HG03354 (cell line): ENCODE results near the gene GLMN.
"Not testable (repeated sequence)": the region's sequence is repeated elsewhere in the genome, so short reads cannot be mapped to it uniquely, and the experiment has no call there.

Experiments
- ATAC-seq: cut with Tn5 transposase; IDR thresholded peaks from one replicate; pipeline ENCODE4 v1.9.1; 2021; ENCODE audit warnings: mild to moderate bottlenecking; ENCODE audit not compliant: unreplicated experiment, poor library complexity, severe bottlenecking

The GLMN gene

DNA sequence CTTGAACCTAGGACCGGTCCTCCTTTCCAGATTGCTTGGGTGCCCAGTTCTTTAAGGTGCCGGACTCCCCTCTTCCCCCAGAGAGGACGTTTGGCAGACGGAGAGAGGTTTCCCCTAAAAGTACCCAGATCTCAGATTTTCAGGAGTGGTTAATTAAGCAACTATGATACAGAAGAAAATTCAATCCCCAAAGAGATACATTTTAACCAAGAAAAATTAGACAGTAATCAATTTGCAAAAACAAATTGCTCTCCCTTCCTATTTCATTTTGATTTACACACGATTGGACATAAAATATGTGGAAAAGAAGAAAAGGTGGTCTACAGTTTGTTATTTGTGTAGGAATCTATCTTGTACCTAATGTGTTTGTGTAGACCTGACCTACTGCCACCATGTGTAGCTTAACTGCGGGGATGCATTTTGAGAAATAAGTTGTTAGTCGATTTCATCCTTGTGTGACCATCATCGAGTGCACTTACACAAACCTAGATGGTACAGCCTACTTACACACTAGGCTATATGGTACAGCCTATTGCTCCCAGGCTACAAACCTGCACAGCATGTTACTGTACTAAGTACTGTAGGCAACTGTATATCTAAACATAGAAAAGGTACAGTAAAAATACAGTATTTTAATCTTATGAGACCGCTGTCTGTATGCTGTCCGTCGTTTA is 827 bp upstream of the GLMN start:
- ATAC-seq: no peak

DNA sequence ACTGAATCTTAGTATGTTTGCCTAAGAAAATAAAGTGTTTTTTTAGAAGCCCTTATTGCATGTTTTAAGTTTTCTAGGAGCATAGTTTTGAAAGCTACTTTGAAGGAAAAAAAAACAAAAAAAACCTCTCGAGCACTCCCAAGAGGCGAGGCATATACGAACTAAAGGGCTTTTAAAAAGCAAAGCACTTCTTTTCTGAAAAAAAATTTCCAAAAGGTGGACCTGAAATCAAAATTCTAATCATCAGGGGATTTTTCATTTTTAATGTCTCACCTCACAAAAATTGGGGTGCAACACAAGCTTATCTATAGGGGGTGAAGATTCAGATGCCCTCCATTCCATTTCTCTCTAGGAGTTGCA is 594 bp downstream of the GLMN start:
- ATAC-seq: peak; percentile 1

DNA sequence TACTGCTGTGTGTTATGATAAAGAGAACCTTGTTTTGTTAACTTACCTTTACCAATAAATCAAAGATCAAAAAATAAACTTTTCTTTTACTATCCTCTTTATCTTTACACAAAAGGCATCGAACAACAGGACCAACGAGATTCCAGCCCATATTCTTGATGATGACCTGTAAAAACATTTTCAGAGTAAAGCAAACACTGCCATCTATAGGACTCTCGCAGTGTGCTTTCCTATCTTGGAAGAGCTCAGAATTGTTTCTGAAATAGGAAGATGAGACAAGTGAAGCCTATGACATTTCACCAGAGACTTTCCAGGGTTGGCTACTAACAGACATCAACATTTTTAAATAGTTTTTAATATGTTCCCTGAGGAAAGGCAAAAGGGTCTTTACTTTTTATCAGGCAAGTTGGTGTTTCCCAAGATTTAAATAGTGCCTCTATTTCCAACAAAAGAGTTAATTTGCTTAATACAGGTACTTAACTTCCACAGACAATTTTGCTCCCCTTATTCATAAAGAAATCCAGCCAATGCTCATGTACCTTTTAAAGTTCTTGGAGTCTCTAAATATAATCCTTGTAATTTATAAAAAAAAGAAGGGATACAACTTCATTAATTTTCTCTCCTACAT is 7.3 kb downstream of the GLMN start:
- ATAC-seq: peak; percentile 48

DNA sequence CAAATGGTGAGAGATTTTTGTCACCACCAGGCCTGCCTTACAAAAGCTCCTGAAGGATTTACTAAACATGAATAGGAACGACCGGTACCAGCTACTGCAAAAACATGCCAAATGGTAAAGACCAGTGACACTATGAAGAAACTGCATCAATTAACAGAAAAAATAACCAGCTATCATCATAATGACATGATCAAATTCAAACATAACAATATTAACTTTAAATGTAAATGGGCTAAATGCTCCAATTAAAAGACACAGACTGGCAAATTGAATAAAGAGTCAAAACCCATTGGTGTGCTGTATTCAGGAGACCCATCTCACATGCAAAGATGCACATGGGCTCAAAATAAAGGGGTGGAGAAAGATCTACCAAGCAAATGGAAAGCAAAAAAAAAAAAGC is 17.4 kb downstream of the GLMN start:
- not testable (repeated sequence) for ATAC-seq

DNA sequence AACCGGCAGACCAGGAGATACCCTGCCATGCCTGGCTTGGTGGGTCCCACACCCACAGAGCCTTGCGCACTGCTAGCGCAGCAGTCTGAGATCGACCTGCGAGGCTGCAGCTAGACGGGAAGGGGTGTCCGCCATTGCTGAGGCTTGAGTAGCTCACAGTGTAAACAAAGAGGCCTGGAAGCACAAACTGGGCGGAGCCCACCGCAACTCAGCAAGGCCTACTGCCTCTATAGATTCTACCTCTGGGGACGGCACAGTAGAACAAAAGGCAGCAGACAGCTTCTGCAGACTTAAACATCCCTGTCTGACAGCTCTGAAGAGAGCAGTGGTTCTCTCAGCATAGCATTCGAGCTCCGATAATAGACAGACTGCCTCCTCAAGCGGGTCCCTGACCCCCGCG is 19.0 kb downstream of the GLMN start:
- not testable (repeated sequence) for ATAC-seq

DNA sequence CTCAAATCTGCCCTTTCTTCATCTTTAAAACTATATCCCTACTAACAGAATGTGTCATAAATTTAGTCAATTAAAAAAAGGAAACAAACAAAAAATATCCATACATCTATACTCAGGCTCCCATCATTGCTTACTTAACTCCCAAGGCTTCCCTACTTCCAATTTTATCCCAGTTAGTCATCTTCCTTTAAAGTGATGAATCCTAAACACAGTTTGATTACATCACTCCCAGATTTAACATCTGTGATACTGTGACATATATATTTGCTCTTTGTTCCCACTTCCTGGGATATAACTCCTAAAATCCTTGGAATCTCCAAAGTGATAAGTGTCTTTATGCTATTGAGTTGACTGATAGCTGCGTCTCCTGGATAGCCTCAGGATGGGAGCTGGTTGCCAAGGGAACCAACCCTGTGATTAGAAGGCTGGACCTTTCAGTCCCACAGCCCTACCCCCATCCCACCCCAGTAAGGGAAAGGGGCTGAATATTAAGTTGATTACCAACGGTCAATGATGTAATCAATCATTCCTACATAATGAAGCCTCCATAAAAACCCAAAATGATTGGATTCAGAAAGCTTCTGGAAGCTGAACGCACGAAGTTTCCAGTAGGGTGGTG is 21.6 kb downstream of the GLMN start:
- ATAC-seq: no peak

DNA sequence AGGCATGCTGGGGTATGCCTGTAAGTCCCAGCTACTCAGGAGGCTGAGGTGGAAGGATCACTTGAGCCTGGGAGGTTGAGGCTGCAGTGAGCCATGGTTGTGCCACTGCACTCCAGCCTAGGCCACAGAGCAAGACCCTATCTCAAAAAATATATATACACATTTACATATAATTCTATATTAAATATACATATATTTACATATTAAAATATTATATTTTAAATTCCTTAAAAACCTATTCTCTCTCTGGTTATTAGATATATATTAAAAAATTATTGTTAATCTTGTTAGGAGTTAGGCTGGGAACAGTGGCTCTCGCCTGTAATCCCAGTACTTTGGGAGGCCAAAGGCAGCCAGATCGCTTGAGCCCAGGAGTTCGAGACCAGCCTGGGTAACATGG is 22.7 kb downstream of the GLMN start:
- no peak for ATAC-seq

DNA sequence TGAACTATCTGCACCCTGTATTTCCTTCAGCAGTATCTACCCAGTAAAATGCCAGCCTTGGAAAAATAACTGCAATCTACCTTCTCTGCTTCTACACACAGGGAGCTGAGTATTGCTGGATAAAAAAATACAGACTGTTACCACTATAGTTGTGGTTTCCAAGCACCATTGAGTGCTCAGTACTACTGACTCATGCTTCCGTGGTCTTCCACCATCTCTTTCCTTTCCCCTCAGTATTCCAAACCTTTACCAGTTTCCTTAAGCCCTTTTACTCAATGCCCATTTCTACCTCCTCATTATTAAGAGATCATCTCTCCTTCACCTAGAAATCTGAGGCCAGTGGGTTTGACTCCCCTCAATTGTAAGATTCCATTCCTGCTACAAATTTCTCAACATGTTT is 23.8 kb downstream of the GLMN start:
- no peak for ATAC-seq

DNA sequence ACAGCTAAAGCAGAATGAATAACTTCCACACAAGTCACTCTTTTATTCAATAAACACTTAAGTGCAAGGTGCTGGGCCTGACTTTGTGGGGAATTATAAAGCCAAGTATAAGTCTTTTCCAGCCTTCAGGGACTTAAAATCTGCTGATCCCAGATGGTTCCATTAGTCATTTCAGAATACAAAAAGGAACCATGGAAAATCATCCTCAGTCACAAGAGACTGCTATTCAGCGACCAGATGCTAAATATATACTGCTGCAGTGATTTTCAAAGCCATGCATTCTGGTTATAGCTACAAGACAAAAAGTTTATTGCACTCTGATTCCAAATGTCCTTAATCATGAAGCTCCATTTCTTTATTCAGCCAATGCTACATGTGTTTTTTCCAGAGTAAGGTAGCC is 25.7 kb downstream of the GLMN start:
- no peak for ATAC-seq

DNA sequence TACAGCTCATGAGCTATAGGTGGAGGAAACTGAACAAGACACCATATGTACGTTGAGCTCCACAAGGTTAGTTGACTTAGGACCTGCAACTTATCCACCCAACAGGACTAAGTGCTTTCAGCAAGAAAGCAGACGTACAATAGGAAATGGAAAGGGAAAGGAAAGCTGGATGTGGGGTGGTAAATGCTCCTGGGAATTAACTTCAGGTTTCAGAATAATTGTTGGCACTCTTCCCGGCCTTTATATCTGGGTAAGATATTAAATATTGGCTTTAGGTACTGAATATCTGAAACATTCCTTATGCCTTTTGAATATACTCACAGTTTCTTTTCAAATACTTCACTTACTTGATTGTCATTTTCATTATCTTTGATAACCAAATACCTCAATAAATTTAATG is 36.3 kb downstream of the GLMN start:
- ATAC-seq: no peak

DNA sequence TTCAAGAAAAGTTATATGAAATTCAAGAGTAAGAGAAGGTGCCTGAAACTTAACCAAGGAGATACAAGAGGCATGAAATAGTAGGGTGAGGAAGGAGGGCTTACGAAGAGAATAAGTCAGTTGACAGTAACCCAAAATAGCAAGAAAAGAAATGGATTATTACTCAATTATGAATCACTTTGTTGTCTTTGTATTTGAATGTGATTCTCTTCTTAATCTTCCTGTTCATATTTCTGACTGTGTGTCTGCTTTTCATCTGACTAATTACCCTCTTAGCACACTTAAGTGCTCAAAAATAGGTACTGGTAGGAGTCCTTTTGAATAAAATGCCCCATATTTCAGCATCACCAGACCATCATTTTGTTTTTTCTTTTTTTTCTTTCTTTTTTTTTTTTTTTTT is 39.4 kb downstream of the GLMN start:
- no peak for ATAC-seq

DNA sequence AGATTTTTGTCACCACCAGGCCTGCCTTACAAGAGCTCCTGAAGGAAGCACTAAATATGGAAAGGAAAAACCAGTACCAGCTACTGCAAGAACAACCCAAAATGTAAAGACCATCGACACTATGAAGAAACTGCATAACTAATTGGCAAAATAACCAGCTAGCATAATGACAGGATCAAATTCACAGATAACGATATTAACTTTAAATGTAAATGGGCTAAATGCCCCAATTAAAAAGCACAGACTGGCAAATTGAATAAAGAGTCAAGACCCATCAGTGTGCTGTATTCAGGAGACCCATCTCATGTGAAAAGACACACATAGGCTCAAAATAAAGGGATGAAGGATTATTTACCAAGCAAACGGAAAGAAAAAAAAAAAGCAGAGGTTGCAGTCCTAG is 44.1 kb downstream of the GLMN start:
- not testable (repeated sequence) for ATAC-seq

DNA sequence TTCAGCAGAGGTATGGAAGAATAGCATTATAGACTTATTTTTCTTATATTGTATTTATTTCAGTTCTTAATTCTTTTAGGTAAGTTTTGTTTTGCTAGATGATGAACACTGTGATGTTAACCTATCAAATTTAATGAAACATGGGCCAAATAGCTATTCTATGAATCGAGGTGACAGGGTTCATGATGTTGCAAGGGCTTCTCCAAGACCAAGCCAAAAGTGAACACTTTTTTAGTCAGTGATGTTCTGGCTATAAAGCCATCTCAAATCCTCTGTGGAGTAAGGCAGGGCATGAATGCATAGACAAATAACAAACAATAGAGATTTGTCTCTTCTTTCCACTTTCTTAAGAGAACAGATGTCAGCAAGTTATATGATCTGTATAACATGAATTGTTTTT is 54.4 kb downstream of the GLMN start:
- ATAC-seq: no peak

DNA sequence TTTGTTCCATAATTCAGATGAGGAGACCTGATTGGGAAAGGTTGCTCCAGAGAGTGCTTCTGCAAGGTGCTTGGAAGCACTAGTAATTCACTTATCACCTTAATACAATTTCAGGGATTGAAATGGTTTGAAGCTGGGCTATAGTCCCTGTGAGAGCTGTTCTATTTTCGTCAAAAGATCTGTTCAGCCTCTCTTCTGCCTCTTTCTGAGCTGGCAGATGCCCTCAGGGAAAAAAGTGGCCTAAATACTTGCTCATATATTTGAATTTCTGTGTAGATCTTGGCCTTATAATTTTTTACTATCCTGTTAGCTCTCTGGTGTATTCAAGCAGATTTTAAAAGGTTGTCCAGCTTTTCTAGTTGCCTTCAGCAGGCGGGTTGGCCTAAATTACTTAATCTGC is 58.8 kb downstream of the GLMN start:
- no peak for ATAC-seq

DNA sequence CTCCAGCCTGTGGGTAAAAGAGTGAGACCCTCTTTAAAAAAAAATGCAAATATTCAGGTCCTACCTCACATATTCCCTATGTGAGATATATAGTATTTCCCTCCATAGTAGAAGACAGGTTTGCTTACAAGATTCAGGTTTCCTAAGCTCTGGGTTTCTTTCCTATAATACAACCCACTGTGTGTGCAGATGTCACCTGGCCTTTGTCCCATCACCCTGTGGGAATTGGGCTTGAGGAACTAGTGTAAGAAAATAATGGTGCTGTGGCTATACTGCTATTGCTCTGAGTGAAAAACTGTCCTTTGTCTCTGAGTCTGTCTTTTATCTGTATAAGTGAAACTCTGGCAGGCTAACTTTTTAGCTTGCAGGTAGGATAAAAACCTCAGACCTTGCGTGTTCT is 68.1 kb downstream of the GLMN start:
- no peak for ATAC-seq

DNA sequence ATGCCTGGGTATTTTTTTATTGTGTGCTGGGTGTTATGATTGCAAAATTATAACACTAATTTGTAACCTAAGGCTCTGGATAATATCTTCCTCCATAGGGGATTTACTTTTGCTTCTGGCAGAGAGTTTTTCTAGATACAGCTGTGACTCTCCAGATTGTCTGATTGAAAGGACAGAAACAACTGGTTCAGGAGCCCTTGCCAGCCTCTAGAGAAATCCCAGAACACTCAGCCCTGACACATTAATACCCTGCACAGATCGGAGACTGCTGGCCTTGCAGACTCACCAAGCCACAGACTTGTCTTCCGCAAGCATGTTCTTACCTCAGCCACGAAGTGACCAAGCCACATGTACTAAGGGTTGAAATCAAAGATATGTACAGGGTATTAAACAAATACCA is 70.4 kb downstream of the GLMN start:
- ATAC-seq: no peak

DNA sequence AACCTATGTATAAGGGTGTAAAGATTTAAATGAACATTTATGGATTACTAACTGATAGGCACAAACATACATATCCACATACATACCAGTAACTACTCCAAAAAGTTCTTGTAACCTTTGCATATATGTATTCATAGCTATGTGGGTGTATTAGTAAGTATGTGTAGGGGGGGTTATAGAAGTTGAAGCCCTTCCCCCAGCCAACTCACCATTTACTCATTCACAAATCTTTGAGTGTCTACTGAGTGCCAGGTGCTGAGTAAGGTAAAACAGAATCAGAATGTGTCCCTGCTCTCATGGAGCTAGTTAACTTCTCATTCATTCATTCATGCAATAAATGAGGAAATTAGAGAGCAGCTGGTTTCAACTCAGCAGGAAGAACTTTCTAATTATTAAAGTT is 79.8 kb downstream of the GLMN start:
- no peak for ATAC-seq

DNA sequence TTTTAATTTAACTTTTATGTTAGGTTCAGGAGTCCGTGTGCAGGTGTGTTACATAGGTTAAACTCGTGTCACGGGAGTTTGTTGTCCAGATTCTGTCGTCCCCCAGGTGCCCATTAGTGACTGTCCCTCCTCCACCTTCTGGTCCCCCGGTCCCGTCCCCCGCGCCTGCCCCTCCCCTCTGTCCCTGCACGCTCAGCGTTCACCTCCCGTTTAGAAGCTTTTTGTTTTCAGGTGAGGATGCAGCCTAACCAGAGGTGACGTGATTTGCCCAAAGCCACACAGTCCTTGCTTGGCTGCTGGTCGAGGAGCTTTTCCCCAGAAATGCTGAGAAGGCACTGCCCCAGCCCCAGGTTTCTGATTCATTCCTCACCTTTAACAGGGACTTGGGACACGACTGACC is 80.2 kb downstream of the GLMN start:
- ATAC-seq: no peak

DNA sequence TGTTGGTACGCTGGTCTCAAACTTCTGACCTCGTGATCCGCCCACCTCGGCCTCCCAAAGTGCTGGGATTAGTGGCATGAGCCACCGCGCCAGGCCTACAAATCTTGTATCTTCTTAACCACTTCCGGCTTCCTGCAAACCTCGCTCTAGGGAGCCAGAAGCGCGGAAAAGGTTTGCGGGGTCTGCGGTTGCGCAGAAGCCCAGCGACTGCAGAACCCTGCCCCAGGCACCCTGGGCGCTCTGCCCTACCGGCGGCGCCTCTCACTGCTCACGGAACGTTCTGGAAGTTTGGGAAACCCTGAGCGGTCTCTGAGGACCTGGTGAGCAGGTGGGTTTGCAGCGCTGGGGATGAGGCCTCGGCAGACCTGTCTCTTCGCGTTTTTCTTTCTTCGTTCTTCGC is 81.1 kb downstream of the GLMN start, which contains the start of gene C1orf146:
Gene C1orf146, plus strand, starts transcription at position 195 of the 400 bp plus-strand sequence. CDS start 13,506 bp downstream, outside the sequence.
- ATAC-seq: no peak

DNA sequence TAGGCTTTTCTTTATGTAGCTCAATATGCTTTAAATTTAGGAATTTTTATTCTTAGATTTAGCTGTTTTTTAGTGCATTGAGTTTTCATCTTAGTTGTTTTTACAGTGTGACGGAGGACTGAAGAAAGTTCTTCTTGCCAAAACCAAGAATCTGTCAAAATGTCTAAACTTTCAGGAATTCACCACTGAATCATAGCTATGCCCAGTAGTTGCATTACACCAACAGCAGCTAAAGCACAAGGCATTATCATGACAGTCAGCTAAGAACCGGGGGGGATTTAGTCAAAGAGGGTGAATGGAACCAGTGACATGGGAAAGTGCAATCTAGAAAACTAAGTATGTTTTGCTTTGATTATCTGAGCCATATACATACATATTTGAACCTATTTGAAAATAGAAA is 87.6 kb downstream of the GLMN start:
- ATAC-seq: no peak

DNA sequence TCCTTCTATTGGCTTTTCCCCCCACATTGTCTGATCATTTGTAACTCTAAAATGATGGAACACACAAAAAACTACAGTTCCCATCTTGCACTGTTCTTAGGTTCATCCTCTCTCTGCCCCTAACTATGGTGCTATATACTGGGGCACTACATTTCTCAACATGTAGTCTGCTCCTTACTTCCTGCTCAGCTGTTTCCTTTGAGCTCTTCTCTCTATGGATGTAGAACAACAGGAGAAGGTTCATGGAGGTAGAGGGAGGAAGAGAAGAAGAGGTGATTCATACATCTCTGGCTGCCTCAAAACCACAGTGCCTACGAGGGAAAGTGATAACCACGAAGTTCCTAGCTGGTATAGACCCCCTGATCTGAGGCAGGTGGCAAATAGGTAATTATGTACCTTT is 88.1 kb downstream of the GLMN start:
- no peak for ATAC-seq
